ENCODE data around the gene KCNK10.

DNA sequence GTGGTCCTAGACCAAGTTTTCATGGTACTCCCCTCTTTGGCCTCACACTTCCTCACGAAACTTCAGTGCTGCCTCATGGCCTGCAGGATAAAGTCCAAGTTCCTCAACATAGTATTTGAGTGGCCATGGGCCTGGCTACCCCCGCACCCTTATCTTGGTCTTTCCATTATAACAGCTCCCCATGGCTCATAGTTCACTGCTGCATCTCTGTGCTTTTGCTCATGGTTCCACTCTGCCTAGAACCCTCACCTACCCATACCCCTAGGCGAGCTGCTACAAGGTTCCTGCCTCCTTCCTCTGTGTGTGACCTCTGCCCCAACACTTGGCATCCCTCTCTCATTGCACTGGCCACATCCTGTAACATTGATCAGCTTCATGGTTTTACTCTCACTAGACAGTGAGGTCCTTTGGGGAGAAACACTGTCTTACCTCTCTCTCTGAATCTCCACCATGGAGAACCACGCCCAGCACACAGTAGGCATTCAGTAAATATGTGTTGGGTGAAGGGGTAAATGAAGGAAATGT, 159.3 kb downstream of the KCNK10 start:
- TF ChIP-seq EZH2 (IDR thresholded peaks at IDR 0.05; ENCODE audit: insufficient read depth, poor library complexity, severe bottlenecking) (no peak), EZH2phosphoT487 (IDR thresholded peaks at IDR 0.05; ENCODE audit: insufficient read depth, low read depth) (no peak)

All from GM23248 (cell line).